MM.1S (cell line): ENCODE data around the gene ANXA2R.

ENCODE experiments used
- DNase-seq: peaks from one replicate; pipeline ENCODE4 v3.0.0-alpha.2; 2015
- H2AFZ ChIP-seq: fragments of 300-600 bp; sonication (generic); 2 replicates; pipeline ENCODE4 v1.6.0; 2016; ENCODE audit warnings: antibody characterized with exemption, low read length
- H3F3A ChIP-seq: fragments of 300-600 bp; sonication (generic); 2 replicates; pipeline ENCODE4 v1.6.1; 2016; ENCODE audit warnings: mild to moderate bottlenecking, antibody characterized with exemption, low read length, moderate library complexity, mixed read lengths; ENCODE audit not compliant: insufficient read depth
- H3K27ac ChIP-seq: fragments of 300-600 bp; sonication (generic); 2 replicates; pipeline ENCODE4 v1.5.1; 2016; ENCODE audit warnings: mild to moderate bottlenecking, low read length
- H3K27me3 ChIP-seq: fragments of 300-600 bp; sonication (generic); replicated peaks from 2 replicates; pipeline ENCODE4 v1.6.0; 2016; ENCODE audit warnings: low read length; ENCODE audit not compliant: insufficient read depth
- H3K36me3 ChIP-seq: fragments of 300-600 bp; sonication (generic); replicated peaks from 2 replicates; pipeline ENCODE4 v1.6.1; 2016; ENCODE audit warnings: mild to moderate bottlenecking, low read length, mixed read lengths; ENCODE audit not compliant: insufficient read depth
- H3K4me1 ChIP-seq: fragments of 300-600 bp; sonication (generic); 2 replicates; pipeline ENCODE4 v1.6.1; 2016; ENCODE audit warnings: low read length, mixed read lengths
- H3K4me2 ChIP-seq: fragments of 300-600 bp; sonication (generic); 2 replicates; pipeline ENCODE4 v1.6.0; 2016; ENCODE audit warnings: low read depth, low read length
- H3K4me3 ChIP-seq: fragments of 300-600 bp; sonication (generic); 2 replicates; pipeline ENCODE4 v1.5.1; 2016; ENCODE audit warnings: low read length, mixed read lengths
- H3K79me2 ChIP-seq: fragments of 300-600 bp; sonication (generic); 2 replicates; pipeline ENCODE4 v1.6.1; 2016; ENCODE audit warnings: mixed run types, low read length, mixed read lengths
- H3K9ac ChIP-seq: fragments of 300-600 bp; sonication (generic); 2 replicates; pipeline ENCODE4 v1.6.1; 2016; ENCODE audit warnings: low read length, mixed read lengths
- H3K9me2 ChIP-seq: fragments of 300-600 bp; sonication (generic); replicated peaks from 2 replicates; pipeline ENCODE4 v1.6.1; 2016; ENCODE audit warnings: mild to moderate bottlenecking, low read length, mixed read lengths; ENCODE audit not compliant: insufficient read depth
- H3K9me3 ChIP-seq: fragments of 300-600 bp; sonication (generic); replicated peaks from 2 replicates; pipeline ENCODE4 v1.6.1; 2016; ENCODE audit warnings: mild to moderate bottlenecking, low read length, mixed read lengths; ENCODE audit not compliant: insufficient read depth
- H4K20me1 ChIP-seq: fragments of 300-600 bp; sonication (generic); 2 replicates; pipeline ENCODE4 v1.6.1; 2016; ENCODE audit warnings: mild to moderate bottlenecking, low read length, moderate library complexity, mixed read lengths; ENCODE audit not compliant: insufficient read depth
- EZH2 ChIP-seq: fragments of 300-600 bp; sonication (generic); optimal IDR thresholded peaks from 2 replicates; pipeline ENCODE3; 2017; ENCODE audit warnings: low read depth, mild to moderate bottlenecking, antibody characterized with exemption, low read length, mixed read lengths
- EZH2phosphoT487 ChIP-seq: fragments of 300-600 bp; sonication (generic); IDR thresholded peaks from 2 replicates; pipeline ENCODE4 v1.6.1; 2018; ENCODE audit warnings: antibody characterized with exemption, low read length
- TF ChIP-seq, protein P1 (sequence below): fragments of 300-600 bp; sonication (generic); IDR thresholded peaks from 2 replicates; pipeline ENCODE4 v1.5.1; 2016; ENCODE audit warnings: antibody characterized with exemption, low read length, mixed read lengths

The ANXA2R gene

GRCh38 chr5:43051684-43052083 is 11.6 kb upstream of the ANXA2R start:
- H3K27me3 ChIP-seq: no peaks in the 10 kb centered on the region
- H3K9me3 ChIP-seq: no peaks in the 10 kb centered on the region
- no peak overlapping the region for H3K9ac ChIP-seq
- TF ChIP-seq, protein P1, sequence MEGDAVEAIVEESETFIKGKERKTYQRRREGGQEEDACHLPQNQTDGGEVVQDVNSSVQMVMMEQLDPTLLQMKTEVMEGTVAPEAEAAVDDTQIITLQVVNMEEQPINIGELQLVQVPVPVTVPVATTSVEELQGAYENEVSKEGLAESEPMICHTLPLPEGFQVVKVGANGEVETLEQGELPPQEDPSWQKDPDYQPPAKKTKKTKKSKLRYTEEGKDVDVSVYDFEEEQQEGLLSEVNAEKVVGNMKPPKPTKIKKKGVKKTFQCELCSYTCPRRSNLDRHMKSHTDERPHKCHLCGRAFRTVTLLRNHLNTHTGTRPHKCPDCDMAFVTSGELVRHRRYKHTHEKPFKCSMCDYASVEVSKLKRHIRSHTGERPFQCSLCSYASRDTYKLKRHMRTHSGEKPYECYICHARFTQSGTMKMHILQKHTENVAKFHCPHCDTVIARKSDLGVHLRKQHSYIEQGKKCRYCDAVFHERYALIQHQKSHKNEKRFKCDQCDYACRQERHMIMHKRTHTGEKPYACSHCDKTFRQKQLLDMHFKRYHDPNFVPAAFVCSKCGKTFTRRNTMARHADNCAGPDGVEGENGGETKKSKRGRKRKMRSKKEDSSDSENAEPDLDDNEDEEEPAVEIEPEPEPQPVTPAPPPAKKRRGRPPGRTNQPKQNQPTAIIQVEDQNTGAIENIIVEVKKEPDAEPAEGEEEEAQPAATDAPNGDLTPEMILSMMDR: no peak
- no peak for TF ChIP-seq EZH2
- no peak for TF ChIP-seq EZH2phosphoT487
- H3K27ac ChIP-seq: no peak overlapping the region
- no peak overlapping the region for H3K4me2 ChIP-seq
- no peaks in the 10 kb centered on the region for H4K20me1 ChIP-seq
- 0 out of 2 replicates have a peak, but pooled peaks cover 5% of the 10 kb centered on the region for H3F3A ChIP-seq
- no peaks in the 10 kb centered on the region for H3K9me2 ChIP-seq
- no peaks in the 10 kb centered on the region for H3K36me3 ChIP-seq
- H2AFZ ChIP-seq: no peak overlapping the region
- no peaks in the 10 kb centered on the region for H3K79me2 ChIP-seq
- H3K4me3 ChIP-seq: no peak overlapping the region
- H3K4me1 ChIP-seq: peaks cover 13% of the 10 kb centered on the region; the same call in 1 of the 2 replicates
- DNase-seq: no peak

DNA sequence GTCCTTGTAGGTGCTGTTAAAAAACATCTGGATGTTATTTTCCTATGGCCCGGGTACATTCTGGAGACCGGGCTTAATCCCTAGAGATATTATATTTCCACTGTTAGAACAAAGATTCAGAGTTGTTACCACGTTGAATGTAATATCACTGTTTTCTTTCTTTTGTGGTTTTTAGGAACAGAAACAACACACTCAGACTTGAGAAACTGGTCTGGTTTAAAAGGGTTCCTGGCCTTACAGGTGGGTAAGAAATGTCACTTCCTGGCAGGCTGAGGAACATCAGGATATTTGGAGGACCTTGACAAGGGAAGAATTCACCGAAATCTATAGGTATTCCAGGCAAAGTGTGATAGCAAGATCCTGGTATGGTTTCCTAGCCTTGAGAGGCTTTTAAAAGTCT is 10.3 kb upstream of the ANXA2R start:
- Histone ChIP-seq H3K79me2 (no peaks in the 10 kb centered on the region), H3K27ac (no peak overlapping the region), H3K36me3 (no peaks in the 10 kb centered on the region), H3K9me2 (no peaks in the 10 kb centered on the region), H4K20me1 (no peaks in the 10 kb centered on the region), H3K9ac (no peak overlapping the region), H3K4me2 (peak overlapping the region; percentile 0; the same call in 1 of the 2 replicates), H3K27me3 (no peaks in the 10 kb centered on the region), H2AFZ (no peak overlapping the region), H3F3A (0 out of 2 replicates have a peak, but pooled peaks cover 5% of the 10 kb centered on the region), H3K4me1 (peaks cover 13% of the 10 kb centered on the region; the same call in 1 of the 2 replicates), H3K9me3 (no peaks in the 10 kb centered on the region), H3K4me3 (no peak overlapping the region)
- no peak for TF ChIP-seq EZH2
- TF ChIP-seq, protein P1: no peak
- no peak for TF ChIP-seq EZH2phosphoT487
- DNase-seq: no peak

DNA sequence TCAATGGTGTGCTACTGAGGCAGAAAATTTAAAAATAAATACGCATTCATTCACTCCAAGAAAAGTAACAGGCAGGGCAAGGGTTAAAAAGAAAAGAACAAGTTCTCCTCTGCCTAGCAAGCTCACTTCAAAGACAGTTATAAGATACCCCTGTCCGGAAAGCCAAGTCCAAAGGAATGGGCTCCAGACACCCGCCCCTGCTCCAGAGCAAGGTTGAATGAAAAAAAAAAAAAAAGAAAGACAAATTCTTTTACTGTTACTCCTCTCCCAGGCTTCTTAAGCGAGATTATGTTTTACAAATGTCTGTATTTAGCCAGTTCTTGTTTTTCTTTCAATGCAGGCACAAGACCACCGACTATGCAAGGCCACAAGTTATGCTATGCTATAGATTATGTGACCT is 9.1 kb upstream of the ANXA2R start:
- Histone ChIP-seq H3K9me2 (no peaks in the 10 kb centered on the region), H2AFZ (no peak overlapping the region), H3K4me1 (peaks cover 13% of the 10 kb centered on the region; the same call in 1 of the 2 replicates), H3K9ac (no peak overlapping the region), H4K20me1 (no peaks in the 10 kb centered on the region), H3F3A (0 out of 2 replicates have a peak, but pooled peaks cover 5% of the 10 kb centered on the region), H3K27me3 (no peaks in the 10 kb centered on the region), H3K9me3 (no peaks in the 10 kb centered on the region), H3K36me3 (no peaks in the 10 kb centered on the region), H3K4me3 (no peak overlapping the region), H3K79me2 (no peaks in the 10 kb centered on the region), H3K27ac (no peak overlapping the region), H3K4me2 (no peak overlapping the region)
- DNase-seq: no peak
- TF ChIP-seq EZH2: no peak
- TF ChIP-seq, protein P1: no peak
- no peak for TF ChIP-seq EZH2phosphoT487
